Measurements from ENCODE around the gene HSD11B2. TPM values are rescaled to one million over a fixed set of nuclear protein-coding genes. Genes with fewer than 3 reads are reported as not detected.

The HSD11B2 gene
- total RNA-seq, 2 donors from 2014 or later, result 11.4 to 35.6 TPM

DNA sequence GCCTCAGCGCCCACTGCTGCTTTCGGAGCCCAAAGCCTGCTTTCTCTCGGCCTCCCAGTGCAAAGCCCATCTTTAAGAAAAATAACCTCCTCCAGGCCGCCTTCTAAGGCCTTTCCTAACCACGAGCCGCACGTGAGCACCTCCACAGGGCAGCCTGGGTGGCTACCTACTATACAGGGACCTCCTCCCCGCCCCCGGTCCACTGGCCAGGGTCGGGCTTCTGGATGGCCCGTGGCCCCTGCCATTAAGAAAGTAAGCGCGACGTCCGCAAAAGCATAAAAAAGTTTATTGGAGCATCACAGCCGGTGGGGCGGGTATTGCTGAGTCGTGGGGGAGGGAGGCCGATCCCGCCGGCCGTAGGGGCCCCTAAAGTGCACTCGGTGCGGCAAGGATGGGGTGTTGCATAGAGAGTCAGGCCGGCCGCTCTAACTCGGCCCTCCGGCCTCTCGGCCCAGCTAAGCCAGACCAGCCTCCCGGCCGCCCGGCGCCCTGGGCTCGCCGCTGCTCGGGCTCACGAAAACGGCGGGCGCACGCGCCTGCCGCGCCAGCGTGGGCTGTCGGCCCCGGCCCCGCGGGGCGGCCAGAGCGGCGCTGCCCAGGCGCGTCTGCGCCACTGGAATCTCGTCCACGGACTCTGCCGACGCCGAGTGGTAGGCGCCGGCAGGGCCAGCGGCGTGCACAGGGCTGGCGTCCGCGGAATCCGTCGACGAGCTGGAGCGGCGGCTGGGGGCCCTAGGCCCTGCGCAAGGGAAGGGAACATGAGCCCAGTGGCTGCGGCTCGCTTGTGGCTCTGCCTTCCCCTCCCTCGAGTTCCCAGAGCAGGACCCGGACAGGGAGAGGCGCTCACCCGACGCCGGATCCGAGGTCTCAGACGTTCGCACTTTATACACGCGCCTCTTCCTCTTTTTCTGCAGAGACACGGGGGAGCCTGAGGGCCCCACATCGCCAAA lies 36.5 kb upstream of the HSD11B2 start:
- H3K27ac ChIP-seq, result peak overlapping the region; percentile 12 to 49
- no peak for DNase-seq (ENCODE audit: low spot score)
- WGBS, result 20% methylated on average over 88 of the region's 88 CpGs
- H3K4me1 ChIP-seq (replicated peaks), result peaks cover 14% of the 10 kb centered on the region
- no peaks in the 10 kb centered on the region for H3K9me3 ChIP-seq
- intact Hi-C loops (cut with DNase I), result loop anchor here (5.0 to 10.0 kb wide), 2 partner anchors 110 to 137 kb away; no protein-coding TSS in a partner anchor
- no peaks in the 10 kb centered on the region for H3K36me3 ChIP-seq
- peak overlapping the region; percentile 15 to 20 for H3K4me3 ChIP-seq
- no peaks in the 10 kb centered on the region for H3K27me3 ChIP-seq (replicated peaks; ENCODE audit: insufficient read depth)
- peak; percentile 6 for TF ChIP-seq POLR2AphosphoS5 (IDR thresholded peaks at IDR 0.05)
- TF ChIP-seq POLR2A (IDR thresholded peaks at IDR 0.05), result no peak
- TF ChIP-seq, protein P1, sequence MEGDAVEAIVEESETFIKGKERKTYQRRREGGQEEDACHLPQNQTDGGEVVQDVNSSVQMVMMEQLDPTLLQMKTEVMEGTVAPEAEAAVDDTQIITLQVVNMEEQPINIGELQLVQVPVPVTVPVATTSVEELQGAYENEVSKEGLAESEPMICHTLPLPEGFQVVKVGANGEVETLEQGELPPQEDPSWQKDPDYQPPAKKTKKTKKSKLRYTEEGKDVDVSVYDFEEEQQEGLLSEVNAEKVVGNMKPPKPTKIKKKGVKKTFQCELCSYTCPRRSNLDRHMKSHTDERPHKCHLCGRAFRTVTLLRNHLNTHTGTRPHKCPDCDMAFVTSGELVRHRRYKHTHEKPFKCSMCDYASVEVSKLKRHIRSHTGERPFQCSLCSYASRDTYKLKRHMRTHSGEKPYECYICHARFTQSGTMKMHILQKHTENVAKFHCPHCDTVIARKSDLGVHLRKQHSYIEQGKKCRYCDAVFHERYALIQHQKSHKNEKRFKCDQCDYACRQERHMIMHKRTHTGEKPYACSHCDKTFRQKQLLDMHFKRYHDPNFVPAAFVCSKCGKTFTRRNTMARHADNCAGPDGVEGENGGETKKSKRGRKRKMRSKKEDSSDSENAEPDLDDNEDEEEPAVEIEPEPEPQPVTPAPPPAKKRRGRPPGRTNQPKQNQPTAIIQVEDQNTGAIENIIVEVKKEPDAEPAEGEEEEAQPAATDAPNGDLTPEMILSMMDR (IDR thresholded peaks at IDR 0.05), result peak in 1 of 4 experiments; percentile 17

DNA sequence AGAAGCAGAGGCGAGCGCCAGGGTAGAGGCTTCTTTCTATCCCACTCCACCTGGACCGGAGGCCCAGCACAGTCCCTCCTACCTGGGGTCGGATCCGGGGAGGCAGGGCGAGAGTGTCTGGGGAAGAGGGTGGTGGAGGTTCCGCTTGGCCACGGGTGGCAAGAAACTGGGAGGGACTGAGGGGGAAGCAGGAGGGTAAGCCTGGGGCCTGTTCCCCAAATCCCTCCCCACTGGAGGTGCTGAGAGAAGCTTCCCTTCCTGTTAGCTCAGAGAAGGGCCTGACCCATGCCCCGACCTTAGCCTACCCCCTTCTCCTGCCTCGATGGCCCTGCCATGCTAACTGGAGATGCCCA lies 35.8 kb upstream of the HSD11B2 start:
- TF ChIP-seq POLR2AphosphoS5 (IDR thresholded peaks at IDR 0.05) (no peak), POLR2A (IDR thresholded peaks at IDR 0.05) (no peak)
- TF ChIP-seq, protein P1 (IDR thresholded peaks at IDR 0.05), result no peak
- no peaks in the 10 kb centered on the region for H3K27me3 ChIP-seq (replicated peaks; ENCODE audit: insufficient read depth)
- H3K4me3 ChIP-seq, result no peak overlapping the region
- H3K27ac ChIP-seq, result peak overlapping the region in 1 of 2 donors; percentile 49
- DNase-seq (ENCODE audit: low spot score), result no peak
- intact Hi-C loops (cut with DNase I), result loop anchor here (5.0 to 10.0 kb wide), 2 partner anchors 110 to 138 kb away; no protein-coding TSS in a partner anchor
- peaks cover 14% of the 10 kb centered on the region for H3K4me1 ChIP-seq (replicated peaks)
- 87% methylated on average over 10 of the region's 10 CpGs for WGBS
- H3K9me3 ChIP-seq, result no peaks in the 10 kb centered on the region
- H3K36me3 ChIP-seq, result no peaks in the 10 kb centered on the region

DNA sequence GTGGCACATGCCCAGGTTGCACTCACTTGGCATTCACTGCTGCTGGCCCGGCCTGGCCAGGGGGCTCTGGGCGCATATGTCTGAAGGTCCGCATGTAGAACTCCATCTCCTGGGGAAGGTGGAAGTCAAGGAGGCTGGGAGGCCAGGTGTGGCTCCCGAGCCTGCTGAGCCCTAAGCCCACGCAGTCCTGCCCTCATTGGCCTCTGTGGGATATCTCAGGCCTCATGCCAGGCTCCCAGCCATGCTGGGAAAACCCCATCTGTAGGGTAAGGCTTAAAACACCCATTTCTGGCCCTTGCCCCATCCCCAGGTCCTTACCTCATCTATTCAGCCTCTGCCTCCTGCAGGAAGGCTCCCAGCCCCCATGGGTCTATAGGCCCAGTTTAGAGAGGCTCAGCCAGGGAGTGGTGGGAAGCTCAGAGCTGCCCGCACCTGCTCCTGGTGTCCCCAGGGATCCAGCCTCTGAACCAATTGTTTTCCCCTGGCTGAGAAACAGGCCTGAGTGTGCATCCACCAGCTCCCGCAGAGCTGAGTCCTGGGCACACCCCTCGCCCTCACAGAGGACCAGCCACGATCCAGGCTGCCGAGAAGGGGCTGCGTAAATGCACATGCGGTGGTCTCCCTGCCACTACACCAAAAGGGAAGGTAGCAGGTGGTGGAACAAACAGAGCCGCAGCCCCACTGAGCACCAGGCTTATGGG lies 35.3 kb upstream of the HSD11B2 start:
- DNase-seq (ENCODE audit: low spot score), result no peak
- Histone ChIP-seq H3K4me3 (no peak overlapping the region), H3K27ac (no peak overlapping the region), H3K36me3 (no peaks in the 10 kb centered on the region), H3K4me1 (replicated peaks) (peaks cover 14% of the 10 kb centered on the region), H3K9me3 (no peaks in the 10 kb centered on the region), H3K27me3 (replicated peaks; ENCODE audit: insufficient read depth) (no peaks in the 10 kb centered on the region)
- intact Hi-C loops (cut with DNase I), result loop anchor here (5.0 to 10.0 kb wide), 2 partner anchors 111 to 138 kb away; no protein-coding TSS in a partner anchor
- TF ChIP-seq POLR2AphosphoS5 (IDR thresholded peaks at IDR 0.05) (no peak), POLR2A (IDR thresholded peaks at IDR 0.05) (no peak)
- TF ChIP-seq, protein P1 (IDR thresholded peaks at IDR 0.05), result no peak
- 87% methylated on average over 13 of the region's 13 CpGs for WGBS

DNA sequence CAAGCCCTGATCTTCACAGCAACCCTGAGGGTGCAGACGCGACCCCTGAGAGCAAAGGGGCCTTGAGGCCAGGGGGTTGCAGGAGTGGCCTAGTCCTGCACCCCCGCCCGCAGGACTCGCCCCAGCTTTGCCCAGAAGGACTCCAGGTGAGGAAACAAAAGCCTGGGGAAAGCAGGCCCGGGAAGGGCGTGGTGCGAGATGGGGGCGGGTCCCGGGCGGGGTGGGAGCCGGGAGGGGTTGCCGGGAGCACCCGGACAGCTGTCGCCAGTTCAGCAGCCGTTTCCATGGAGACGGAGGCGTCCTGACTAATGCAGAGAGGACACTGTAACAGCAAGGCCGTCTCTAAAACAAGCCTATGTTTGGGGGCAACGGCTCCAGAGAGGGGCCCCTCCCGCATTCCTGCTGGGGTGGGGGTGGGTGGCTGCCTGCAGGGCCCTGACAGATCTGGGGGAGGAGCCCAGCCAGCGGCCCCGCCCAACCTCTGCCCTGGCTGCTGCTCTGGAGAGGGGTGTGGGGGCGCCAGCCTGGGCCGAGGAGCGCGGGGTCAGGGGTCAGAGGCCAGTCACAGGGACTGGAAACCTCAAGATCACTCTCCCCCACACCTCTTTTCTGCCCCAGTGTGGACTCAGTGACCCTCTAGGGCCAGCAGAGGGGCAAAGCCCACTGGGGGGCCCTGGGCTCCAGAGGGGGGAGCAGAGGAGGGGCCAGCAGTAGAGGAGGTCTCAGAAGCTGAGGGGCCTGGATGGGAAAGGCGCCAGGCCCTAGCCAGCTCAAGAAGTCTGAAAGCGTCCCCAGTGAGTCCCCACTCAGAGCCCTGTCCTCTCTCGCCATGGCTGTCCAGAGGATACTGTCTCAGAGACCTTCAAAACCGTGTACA lies 34.5 kb upstream of the HSD11B2 start:
- intact Hi-C loops (cut with DNase I), result loop anchor here (5.0 to 10.0 kb wide), 2 partner anchors 112 to 139 kb away; no protein-coding TSS in a partner anchor
- Histone ChIP-seq H3K27me3 (replicated peaks; ENCODE audit: insufficient read depth) (no peaks in the 10 kb centered on the region), H3K4me1 (replicated peaks) (peaks cover 14% of the 10 kb centered on the region), H3K4me3 (no peak overlapping the region), H3K27ac (no peak overlapping the region), H3K36me3 (no peaks in the 10 kb centered on the region), H3K9me3 (no peaks in the 10 kb centered on the region)
- peak; percentile 57 for DNase-seq (ENCODE audit: low spot score)
- 34% methylated on average over 30 of the region's 31 CpGs for WGBS
- TF ChIP-seq POLR2A (IDR thresholded peaks at IDR 0.05), result no peak
- TF ChIP-seq, protein P1 (IDR thresholded peaks at IDR 0.05), result no peak
- TF ChIP-seq POLR2AphosphoS5 (IDR thresholded peaks at IDR 0.05), result no peak

All from prostate gland (tissue), 2 donors.